Choroid plexus epithelial cell (primary cell): ENCODE results near the gene MAMLD1.

Source experiments
- DNase-seq: peaks from one replicate; pipeline ENCODE4 v3.0.0-alpha.2; 2010; ENCODE audit warnings: low read depth
- H3K4me3 ChIP-seq: 2 replicates; pipeline ENCODE4 v1.5.1; 2011; ENCODE audit warnings: low read depth, mild to moderate bottlenecking, control low read depth, low read length, moderate library complexity
- TF ChIP-seq, protein P1 (sequence below): conservative IDR thresholded peaks from 2 replicates; pipeline ENCODE4 v1.5.1; 2011; ENCODE audit warnings: low read depth, mild to moderate bottlenecking, control low read depth, inconsistent platforms, low read length, moderate library complexity

MAMLD1 gene

DNA sequence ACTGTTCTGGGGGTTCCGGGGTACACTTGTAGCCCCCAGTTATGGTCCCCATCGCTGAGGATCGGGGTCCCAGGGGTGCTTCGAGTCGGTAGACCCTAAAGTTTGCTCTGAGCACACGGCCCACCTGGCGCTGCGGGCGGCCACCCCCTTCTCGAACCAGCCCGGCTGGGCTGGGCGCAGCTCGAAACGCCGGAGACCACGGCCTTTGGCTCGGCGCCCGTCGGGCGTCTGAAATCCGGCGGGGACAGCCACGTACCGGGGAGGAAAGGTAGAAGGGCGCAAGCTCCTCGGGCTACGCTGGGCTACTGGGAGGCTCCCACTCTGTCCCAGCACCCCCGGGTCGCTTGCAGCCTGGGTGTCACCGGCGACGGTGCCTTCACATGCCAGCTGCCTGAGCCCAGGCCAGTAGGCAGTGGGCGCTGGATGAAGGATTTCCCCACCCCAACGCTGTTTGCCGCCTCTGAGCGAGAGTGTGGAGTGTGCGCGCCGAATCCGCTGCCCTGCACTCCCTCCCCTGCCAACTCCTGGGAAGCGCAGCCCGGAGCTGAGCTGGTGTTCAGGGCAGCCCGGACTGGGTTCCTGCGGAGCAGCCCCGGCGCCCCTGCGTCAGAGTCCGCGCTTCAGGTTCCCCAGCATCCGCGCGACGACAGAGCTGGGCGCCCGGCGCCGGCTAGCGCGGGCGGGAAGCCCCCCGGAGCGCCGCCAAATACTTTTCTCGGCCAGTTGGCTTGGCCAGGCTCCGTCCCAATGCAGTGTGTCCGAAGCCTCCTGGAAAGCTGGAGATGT, 637 bp downstream of the MAMLD1 start:
- TF ChIP-seq, protein P1, sequence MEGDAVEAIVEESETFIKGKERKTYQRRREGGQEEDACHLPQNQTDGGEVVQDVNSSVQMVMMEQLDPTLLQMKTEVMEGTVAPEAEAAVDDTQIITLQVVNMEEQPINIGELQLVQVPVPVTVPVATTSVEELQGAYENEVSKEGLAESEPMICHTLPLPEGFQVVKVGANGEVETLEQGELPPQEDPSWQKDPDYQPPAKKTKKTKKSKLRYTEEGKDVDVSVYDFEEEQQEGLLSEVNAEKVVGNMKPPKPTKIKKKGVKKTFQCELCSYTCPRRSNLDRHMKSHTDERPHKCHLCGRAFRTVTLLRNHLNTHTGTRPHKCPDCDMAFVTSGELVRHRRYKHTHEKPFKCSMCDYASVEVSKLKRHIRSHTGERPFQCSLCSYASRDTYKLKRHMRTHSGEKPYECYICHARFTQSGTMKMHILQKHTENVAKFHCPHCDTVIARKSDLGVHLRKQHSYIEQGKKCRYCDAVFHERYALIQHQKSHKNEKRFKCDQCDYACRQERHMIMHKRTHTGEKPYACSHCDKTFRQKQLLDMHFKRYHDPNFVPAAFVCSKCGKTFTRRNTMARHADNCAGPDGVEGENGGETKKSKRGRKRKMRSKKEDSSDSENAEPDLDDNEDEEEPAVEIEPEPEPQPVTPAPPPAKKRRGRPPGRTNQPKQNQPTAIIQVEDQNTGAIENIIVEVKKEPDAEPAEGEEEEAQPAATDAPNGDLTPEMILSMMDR, result peak; percentile 28
- peak overlapping the region; percentile 69 for H3K4me3 ChIP-seq
- DNase-seq, result peak; percentile 44

DNA sequence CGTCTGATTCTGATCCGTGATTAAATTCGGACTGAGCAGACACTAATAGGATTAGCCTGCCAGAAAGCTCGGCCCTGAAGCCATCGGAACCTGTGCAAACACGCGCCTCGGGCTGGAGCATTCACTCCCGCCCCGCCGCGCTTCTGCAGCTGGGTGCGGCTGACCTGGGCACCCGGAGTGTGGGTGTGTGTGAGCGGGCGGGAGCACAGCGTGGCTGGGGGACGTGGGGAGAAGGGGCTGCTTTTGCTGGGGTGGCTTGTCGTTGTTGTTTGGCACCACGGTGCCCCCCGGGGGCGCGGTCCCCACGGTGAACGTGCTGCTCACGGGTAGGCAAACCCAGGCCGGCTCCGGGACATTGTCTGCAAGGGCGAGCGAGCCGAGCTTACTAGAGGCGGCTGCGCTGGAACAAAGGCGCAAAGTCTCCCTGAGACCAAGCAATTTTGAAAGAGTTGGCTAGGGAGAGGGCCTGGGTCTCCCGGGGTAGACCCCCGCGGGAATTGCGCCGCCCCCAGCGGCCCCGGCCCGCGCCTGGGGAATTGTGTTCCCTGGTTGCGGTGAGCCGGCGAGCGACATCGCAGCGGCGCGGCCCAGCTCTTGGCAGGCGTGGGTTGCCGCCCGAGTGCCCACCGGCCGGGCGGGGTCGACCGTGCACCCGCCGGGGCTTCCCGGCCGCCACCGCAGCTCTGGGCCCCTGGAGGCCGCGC, 1.4 kb downstream of the MAMLD1 start:
- DNase-seq, result no peak
- TF ChIP-seq, protein P1, result no peak
- H3K4me3 ChIP-seq, result peak overlapping the region; percentile 69

DNA sequence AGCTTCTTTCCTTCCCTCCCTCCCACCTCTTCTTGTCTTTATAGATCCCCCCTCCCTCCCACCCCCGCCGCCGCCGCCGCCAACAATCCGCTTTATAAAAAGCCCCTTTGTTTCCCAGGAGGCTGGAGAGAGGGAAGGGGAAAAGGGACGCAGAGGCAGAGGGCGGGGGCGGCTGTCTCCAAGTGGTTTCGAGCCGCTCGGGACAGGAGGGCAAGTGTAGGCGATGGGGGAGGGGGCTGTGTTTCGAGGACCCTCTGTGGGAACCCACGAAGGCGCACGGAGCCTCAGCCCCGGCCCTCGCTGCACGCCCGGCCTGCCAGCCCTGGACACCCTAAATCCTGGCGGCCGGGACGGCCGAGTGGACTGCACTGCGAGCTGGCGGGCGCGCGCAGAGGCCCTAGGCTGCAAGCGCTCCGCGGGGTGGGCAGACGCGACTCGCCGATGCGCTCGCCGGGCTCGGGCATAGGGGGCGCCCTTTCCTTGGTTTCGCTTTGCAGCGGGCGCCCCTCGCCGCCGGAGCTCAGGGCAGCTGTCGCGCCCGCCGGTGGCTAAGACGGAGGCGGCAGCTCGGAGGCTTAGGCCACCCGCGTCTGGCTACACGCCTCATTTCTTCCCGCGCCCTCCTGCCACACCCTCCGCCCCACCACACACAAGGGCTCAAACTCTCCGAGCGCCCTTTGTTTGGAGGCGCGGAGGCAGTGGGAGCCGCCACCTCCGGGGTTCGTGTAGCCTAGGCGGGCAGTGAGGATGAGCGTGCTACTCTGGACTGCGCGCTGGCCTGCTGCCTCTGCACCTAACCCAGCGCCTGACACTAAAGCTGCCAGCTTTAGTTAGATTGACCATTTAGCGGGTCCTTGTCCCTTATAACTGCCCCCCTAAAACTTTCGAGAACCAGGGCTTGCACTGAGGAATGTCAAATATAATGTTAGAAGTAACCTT, 2.2 kb downstream of the MAMLD1 start:
- TF ChIP-seq, protein P1, result peak; percentile 50
- H3K4me3 ChIP-seq, result peak overlapping the region; percentile 69
- peak; percentile 63 for DNase-seq

DNA sequence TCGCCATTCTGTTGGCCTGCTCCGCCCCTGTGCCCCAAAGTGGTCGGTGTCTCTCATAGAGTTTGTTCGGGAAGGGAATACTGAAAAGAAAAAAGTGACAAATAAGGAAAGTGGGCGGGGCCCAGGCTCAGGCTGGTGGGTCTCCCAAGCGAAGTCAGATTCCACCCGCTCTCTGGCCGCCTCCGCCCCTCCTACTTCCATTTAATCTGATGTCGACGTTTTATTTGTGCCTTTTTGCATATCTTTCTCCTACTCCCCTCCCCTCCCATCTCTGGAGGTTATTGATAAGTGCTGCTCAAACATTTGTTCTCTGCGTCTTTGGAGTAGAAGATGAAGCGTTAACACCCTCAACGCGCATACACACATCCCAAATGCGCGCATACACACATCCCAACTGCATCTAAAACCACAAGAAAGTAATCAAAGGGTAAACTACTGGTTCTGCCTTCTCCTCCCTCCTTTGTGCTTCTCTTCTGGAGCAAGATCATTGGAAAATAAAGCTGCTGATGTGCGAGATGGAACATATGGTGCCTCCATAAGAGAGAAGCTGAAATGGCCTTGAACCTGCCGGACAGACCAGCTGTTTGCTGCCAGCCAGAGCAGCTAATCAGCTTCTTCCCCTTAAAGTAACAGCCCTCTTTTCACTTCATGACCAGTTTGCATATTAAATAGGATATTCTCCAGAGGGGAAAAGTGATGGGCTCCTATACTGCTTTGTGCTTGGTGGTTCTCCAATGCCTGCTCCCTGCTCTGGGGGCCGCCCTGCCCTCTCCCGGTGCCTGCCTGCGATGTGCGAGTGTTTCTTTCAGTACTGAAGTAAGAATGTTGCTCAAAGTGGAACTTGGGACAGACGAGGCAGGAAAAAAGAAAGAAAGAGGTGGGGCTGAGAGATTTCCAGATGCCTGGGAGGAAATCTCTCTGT, 3.1 kb downstream of the MAMLD1 start:
- peak; percentile 48 for DNase-seq
- TF ChIP-seq, protein P1, result peak; percentile 42

DNA sequence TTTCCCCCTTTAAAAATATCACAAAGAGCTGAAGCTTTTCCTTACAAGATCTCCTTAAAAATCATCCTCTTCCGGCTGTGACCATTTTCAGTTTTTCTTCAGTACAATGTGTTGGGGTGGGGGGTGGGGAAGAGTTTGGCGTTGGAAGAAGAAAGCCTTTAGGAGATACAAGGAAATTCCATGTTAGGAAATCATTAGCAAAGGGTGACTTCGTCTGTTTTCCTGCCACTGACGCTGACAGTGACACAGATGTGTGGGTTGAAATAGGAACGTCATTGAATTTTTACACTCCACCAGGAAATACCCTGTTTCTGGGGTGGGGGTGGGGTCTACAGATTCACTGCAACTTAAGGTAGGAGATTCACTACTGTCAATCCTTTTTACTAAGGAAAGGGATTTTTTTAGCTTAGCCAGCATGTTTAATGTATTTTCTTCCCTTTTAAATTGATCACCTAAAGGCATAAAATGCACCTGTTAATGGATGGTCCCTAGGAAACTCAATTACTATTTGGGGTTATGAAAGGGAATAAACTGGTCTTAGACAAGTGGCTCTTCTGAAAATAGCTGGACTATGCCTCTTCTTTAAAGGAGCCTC, 3.9 kb downstream of the MAMLD1 start:
- TF ChIP-seq, protein P1, result no peak
- peak; percentile 40 for DNase-seq
- H3K4me3 ChIP-seq, result peak overlapping the region; percentile 69

More for the DNA sequence above, 3.1 kb downstream of the MAMLD1 start:
- peak overlapping the region; percentile 69 for H3K4me3 ChIP-seq
